HG03095 (cell line): Measurements from ENCODE around the gene ARHGAP23.
"Not testable (repeated sequence)": the region's sequence is repeated elsewhere in the genome, so short reads cannot be mapped to it uniquely, and the experiment has no call there.

ENCODE experiments used
- ATAC-seq: cut with Tn5 transposase; IDR thresholded peaks from one replicate; pipeline ENCODE4 v1.9.1; 2021; ENCODE audit warnings: moderate library complexity; ENCODE audit not compliant: unreplicated experiment

Gene ARHGAP23

DNA sequence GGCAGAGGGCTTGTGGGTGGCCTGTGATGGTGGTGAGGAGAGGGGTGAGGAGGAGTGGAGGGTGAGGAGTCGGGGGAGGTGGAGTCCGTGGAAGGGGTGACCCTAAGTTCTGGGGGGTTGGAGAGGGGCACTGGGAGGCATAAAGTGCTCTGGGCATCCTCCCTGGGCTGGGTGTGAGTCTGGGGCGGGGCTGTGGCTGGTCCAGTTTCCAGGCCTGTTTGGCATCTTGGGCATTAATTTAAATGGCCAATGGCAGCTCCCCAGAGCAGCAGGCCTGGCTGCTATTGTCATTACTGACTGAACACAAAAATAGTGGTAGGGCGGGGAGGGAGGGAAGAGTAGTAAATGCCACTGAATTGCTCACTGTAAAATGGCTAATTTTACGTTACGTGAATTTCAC lies 7.7 kb upstream of the ARHGAP23 start:
- ATAC-seq: no peak

DNA sequence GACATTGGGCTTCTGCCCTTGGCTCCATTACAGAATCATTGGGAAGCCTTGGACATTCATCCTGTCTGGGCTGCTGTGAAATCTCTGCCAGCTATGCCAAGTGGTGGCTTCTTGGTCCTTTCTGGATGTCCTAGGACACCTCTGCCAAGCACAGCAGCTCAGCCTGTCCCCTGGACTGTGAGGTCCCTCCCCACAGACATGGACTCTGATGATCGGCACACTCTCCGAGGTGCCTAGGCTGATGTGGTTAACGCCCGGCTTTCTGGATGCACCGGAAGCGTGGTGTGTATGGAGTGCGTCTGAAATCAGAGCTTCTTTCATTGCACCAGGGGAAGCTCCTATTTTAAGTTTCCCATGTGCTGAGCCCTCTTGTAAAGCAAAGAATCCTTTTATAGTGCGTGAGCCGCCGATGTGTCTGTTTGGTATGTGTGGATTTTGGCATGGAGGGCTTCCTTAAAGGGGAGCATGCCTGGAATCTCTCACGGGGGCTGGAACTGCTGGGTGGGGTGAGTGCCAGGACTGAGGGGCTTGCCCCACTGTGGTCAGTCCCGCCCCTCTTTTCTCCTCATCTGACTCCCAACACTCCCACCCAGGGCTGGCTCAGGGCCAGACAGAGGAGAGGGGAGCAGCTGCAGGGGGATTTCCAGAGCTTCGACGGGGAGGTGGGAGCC lies 7.0 kb upstream of the ARHGAP23 start:
- no peak for ATAC-seq

DNA sequence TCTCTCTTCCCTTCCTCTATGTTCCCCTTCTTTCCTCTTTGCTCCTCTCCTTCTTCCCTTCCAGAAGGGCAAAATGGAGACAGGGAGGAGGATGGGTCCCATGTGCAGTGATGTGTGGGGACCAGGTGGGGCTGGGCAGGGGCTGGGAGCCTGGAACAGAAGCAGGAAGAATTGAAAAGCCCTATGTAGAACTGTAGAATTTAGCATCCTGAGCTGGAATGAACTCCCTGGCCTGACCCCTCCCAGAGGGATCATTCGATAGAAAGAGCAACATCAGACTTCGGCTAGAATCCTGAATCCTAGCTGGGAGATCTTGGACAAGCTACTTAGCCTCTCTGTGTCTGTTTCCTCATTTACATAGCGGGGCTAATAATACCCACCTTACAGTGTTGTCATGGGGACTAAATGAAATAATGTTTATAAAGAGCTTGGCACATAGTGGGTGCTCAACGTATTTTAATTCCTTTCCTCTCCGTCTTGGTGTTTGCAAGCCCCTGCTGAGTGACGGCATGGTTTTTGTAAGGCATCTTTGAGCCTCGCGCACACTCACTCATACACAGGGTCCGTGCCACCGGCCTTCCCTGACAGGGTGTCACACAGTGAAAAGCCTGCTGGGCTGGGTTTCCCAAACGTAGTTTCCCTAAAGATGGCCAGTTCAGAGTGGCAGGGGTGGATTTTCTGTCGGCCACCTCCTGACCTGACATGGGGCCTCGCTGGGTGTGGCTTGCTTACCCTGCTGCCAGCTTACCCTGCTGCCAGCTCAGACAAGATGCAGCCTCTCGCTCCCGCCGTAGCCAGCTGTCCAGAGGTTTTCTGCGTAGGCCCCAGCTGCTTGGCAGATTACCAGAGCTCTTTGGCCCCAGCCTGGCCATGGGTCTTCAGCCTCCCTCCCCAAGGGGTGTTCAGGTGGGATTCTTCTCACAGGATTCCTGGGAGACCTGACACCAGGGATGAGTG lies 6.1 kb upstream of the ARHGAP23 start:
- ATAC-seq: no peak

DNA sequence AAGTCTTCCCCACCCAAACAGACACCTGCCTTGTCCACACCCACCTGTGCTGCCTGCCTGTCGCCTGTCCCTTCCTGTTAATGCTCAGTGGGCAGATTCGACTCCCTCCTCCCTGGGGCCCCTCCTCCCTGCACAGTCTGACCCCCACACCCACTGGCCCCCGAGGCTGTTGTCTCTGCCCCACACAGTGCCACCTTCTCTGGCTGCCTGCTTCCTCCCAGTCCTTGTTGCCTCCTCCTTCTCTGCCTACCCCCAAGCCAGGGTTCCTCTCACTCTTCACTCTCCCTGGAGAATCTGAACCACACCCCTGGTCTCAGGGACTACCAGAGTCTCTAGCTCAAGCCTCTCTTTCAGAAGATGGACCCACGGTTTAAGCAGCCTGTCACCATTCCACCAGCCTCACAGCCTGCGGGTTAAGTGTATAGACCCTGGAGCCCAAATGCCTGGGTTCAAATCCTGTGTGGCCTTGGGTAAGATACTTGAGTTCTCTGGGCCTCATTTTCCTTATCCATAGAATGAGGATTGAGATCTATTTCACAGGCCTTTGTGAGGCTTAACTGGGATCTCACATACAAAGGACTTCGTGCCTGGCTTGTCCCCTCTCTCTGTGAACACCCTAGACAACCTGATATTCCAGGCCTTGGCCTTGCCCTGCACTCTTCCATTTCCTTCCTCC lies 3.8 kb upstream of the ARHGAP23 start:
- ATAC-seq: no peak

DNA sequence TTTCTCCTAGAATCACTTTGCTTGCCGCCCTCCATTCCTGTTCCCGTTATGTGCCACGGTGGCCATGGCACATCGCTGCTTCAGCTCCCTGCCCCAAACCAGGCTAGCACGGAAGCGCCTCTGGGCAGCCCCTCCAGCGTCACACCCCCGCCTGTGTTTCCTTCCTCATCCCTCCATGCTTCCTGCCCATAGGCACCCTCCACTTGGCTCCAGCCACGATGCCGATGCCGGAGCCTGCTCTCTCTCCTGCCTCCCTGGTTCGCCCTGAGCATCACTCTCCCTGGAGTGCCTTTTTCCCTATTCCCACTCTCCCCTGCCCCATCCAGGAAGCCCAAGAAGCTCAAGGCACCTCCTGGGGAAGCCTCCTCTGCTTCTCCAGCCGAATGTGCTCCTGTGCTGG lies 3.2 kb upstream of the ARHGAP23 start:
- ATAC-seq: no peak

DNA sequence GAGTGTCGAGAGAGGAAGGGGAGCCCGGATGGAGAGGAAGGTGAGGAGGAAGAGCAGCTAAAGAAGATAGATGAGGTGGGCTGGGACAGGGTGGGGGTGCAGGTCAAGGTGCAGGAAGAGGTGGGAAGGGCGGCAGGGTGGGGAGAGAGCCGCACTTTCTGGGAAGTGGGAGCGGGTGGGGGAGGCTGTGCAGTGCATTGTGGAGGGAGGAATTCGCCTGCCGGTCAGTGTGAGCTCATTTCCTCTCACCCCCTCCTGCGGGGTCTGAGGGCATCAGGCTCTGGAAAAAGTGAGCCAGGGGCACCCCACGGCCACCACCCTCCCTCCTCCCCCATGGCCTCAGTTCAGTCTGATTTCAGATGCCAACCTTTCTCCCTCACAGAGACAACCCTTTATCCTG lies 2.5 kb upstream of the ARHGAP23 start:
- ATAC-seq: no peak

DNA sequence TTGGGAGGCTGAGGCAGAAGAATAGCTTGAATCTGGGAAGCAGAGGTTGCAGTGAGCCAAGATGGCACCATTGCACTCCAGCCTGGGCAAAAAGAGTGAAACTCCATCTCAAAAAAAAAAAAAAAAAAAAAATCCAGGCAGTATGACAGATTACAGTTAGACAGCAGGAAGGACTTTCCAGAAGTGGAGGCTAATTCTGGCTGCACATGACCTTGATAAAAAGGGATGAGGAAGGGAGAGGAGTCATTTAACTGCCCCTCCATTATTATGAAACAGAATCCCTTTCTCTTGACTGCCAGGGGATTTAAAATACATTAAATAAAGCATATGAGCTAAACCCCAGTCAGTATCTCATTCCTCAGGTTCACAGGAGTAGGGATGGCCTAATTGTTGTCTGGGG lies 1.8 kb upstream of the ARHGAP23 start:
- ATAC-seq: no peak

DNA sequence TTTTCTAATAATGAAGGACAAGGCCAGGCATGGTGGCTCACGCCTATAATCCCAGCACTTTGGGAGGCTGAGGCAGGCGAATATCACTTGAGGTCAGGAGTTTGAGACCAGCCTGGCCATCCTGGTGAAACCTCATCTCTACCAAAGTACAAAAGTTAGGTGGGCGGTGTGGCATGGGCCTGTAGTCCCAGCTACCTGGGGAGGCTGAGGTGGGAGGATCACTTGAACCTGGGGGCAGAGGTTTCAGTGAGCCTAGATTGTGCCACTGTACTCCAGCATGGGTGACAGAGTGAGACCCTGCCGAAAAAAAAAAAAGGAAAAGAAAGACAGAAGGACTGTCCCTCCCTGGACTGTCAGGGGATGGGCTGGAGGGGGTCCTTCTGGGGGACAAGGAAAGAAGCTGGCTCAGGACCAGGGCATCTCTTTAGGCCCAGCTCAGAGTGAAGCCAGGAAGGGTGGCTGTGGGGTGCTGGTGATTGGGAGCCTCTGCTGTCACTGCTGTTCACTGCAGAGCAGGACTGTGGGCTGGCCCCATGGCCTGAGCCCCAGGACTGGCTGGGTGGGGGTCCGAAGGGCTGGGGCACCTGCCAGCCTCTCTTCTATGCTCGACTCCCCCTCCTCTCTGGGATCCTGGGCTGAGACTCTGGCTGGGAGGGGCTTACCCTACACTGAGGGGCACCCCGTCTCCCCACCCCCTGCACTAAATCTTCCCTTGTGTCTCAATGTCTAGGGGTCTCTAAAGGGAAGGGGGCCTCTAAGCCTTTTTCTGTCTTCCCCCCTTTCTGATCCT lies 909 bp upstream of the ARHGAP23 start:
- ATAC-seq: no peak

DNA sequence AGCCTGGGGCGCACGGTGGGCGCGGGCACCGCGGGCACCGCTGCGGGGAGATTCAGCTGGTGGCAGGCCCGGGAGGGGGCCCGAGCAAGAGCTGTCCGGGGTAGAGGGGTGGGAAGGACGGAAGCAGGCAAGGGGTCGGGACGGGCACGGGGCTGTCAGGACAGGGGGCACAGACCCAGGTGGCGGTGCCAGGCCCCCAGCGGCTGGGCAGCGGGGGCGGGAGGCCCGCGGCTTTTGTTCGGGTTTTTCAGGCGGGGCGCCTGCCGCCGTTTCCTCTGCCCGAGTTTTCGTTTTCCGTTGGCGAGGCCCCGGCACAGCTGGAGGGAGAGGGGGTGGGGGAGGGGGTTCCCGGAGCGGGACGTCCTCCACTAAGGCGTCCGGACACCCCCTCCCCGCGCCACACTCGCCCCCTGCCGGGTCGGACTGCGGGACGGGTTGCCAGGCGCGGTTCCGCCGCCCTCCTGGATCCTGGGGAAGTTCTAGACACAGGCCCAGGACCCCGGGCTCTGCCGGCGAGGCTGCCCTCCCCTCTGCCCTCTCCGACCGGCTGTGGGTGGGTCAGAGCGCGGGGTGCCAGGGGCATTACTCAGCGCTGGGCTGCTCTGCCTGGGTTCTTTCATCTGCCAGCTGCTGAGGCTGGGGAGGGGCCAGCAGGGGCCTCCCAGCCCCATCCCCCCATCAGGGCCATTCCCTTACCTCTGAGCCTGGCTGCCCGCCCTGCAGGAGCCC lies 543 bp downstream of the ARHGAP23 start:
- no peak for ATAC-seq

DNA sequence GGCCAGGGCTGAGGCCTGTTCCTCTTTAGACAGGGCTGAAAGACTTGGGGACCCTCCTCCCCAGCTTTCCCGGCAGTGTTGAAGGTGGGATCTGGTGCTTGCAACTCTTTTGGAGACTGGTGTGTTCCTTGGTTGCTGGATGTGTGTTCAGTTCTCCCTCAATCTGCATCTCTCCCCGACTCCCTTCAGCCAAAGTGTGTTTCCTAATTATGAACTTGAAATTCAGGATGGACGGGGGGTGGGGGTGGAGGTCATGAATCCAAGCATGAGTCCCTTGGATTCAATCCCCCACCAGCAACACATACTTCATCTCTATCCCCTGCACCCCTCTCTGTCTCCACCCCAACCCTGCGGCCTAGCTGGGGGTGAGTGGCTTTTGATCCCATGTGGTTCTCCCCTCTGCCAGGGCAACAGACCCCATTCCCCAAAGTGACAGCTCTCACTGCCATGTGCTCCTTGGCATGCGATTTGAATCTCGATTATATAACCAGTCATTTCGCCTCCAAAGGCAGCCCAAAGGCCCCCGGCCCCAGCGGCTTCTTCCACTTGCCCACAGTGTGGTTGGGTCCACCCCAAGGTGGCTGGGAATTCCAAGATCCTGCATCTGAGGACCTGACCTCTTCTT lies 1.3 kb downstream of the ARHGAP23 start:
- ATAC-seq: no peak

DNA sequence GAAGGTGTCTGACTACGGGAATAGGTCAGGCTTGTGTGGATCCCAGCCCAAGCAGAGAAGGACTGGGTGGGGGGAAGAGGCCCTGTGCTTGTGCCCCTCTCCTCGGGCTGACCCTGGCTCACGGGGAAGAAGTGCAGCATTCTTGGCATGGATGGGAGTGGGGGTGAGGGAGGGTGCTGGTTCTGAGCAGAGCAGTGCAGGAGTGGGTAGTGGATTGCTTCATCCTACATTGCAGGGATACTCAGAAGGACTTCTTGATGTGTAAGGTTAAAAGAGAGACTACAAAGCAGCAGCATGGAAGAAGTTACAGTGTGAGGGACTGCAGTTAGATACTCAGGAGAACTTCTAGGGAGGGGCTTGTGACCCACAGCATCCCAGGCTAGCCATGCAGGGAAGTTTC lies 2.1 kb downstream of the ARHGAP23 start:
- no peak for ATAC-seq

DNA sequence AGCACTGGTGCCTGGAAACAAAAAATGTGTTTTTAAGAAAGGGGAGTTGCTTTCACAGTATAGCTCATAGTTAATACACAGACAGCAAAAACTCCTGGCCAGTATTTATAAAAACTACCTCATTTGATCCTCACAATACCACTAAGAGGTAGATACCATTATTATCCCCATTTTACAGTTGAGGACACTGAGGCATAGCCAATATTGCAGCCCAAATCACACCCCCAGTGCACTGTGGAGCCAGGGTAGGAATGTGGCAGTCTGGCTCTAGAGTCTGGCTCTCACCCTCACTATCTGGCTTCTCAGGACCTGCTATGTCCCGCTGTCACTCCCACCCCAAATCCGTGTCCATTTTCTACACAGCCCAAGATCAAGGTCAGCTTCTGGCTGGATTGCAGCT lies 2.6 kb downstream of the ARHGAP23 start:
- no peak for ATAC-seq

DNA sequence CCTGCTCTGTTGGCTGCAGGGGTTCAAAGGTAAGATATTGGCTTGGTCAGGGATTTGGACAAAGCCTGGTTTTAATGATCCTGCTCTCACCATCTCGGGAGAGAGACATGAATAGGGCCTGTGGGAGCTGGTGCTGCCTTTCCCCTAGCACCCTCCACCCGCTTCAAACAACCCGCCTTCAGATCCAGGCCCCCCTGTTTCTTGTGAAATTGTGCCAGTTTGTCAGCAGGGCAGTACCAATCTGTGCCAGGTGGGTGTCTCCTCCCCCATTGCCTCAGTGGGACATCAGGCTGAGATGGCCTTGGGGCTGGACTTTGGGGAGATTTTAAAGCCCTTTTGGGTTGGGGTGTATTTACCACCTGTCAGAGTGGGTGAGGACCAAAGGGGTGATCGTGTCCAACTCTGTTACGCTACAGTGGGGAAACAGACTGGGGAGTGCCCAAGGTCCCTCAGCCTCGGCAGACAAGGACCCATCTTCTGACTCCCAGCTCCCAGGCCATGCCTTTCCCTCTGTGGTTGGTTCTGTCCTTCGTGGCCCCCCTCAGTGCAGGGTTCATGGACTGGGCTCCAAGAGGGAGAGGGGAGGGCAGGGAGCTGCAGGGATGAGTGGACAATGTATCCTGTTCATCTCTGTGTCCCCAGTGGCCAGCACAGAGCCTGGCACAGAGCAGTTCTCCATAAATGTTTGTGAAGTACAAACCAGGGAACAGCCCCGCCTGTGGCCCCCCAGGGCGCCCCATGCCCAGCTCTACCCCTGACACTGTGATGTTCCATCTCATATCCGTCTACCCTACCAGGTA lies 3.3 kb downstream of the ARHGAP23 start:
- no peak for ATAC-seq

DNA sequence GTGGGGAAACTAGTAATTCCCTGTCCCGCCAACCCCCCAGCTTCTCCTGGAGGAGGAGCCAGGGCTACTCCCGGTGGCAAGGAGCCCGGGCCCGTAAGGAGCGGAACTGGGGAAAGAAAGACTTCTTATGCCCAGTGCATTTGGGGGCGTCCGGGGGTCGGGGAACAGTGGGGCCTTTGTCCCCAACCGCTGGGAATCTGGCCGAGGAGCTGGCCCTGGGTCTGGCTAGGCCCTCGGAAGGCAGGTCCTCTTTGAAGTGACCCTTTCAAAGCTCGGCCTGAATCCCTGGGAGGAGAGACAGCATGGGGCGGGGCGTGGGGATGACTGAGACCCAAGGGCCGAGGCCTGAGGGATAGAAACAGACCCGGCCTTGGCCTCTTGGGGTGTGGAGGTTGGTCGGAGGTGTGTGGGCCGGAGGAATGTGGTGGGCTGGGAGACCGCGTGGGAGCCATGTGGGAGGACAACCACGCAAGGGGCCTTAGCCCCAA lies 6.0 kb downstream of the ARHGAP23 start:
- ATAC-seq: no peak

DNA sequence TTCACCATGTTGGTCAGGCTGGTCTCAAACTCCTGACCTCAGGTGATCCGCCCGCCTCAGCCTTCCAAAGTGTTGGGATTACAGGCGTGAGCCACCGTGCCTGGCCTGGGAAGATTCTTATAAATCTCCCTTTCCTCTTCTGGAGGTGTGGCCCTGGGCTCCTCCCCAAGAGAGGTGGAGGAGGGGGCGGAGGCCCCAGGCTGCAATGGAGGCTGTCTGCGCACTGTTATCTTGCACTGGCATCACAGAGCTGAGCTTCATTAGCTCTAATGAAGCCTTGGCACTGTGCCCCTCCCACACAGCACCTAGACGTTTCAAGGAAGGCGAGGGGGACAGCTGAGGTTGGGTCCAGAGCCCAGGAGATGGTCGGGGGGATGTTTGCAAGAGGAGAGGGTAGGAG lies 7.5 kb downstream of the ARHGAP23 start:
- ATAC-seq: no peak

DNA sequence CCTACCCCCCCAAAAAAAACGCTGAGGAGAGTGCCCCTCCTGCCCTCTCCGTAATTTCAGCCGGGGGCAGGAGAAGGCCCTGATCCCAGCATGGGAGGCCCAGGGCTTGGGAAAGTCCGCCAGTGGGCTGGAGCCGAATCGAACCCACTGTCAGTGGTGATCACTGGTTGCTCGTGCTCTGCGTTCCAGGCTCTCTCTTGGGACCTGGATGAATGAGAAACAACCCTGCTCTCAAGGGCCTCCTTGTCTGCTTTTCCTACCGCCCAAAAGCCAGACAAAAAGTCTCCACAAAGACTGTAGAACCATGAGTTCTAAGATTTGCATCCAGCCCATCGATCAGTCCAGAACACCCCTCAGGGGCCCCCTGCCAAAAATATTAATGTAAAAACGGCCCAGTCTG lies 8.1 kb downstream of the ARHGAP23 start:
- ATAC-seq: no peak

DNA sequence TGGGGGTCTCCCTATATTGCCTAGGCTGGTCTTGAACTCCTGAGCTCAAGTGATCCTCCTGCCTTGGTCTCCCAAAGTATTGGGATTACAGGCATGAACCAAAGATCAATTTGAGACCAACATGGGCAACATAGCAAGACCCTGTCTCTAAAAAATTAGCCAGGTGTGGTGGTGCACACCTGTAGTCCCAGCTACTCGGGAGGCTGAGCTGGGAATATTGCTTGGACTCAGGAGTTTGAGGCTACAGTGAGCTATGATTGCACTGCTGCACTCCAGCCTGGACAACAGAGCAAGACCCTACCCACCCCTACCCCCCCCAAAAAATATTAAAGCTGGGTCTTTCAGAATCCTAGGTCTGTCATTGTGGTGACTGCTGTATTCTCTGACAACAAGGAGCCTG lies 9.0 kb downstream of the ARHGAP23 start:
- not testable (repeated sequence) for ATAC-seq

DNA sequence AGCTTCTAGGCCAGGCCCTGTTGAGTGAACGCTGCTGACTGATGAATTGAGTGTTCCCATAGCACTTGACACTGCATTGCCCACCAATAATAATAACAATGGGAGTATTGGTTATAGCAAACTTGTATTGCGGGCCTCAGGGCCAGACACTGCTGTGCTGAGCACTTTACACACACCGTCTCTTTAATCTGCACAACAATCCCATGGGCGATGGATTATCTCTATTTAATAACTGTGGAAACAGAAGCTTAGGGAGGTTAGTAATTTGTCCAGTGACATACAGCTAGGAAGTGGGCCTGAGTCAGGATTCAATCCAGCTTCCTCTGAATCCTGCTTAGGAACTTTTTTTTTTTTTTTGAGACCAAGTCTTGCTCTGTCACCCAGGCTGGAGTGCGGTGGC lies 11.2 kb downstream of the ARHGAP23 start:
- no peak for ATAC-seq
